Activated CD8-positive, alpha-beta memory T cell treated with anti-CD3 and anti-CD28 coated beads for 24 hours (primary cell): ENCODE data around the gene GDPD5.

ENCODE experiments used
- DNase-seq: peaks from one replicate; pipeline ENCODE4 v3.0.0-alpha.2; 2020

The GDPD5 gene

DNA sequence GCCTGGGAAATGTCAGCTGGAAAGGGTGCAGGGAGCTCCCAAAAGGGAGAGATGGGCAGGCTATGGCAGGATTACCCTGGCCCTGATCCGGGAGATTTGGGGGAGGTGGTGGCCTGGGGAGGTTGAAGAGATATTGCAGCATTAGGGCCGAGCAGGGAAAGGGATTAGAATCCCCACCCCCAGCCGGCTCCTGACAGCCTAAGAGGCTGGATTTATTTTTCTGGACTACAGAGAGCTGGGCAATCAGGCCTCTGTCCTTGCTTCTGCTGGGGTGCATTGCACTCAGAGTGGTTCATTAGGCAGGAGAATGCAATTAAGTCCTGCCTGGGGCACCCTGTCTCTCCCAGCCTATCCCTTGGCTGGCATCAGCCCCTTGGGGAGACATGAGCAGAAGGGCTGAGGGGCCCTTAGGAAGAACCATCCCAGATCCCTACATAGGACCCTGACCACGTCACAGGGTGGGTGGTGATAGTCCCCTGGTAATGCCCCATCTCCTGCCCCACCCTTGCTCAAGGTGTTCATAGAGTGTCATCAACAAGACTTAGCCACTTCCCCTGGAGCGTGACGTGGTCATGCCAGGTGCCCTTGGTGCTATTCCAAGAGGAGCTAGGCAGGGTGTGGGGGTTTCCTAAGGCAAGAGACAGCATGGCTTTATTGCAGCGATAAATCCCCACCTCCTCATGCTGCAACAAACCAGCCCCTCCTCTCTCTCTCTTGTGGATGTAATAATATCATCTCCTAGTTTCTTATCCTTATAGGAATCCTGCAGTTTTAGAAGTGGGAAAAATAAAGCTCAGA, 54.4 kb downstream of the GDPD5 start:
- no peak for DNase-seq

- DNase-seq, result no peak
These were observed 55.2 kb downstream of the GDPD5 start for GRCh38 chr11:75470476-75471080.

- DNase-seq, result no peak
These were observed 55.8 kb downstream of the GDPD5 start for GRCh38 chr11:75469785-75470405.

GRCh38 chr11:75468534-75469340, 57.0 kb downstream of the GDPD5 start:
- DNase-seq, result no peak

- DNase-seq, result no peak
These were observed 57.9 kb downstream of the GDPD5 start for GRCh38 chr11:75467881-75468280.

GRCh38 chr11:75467311-75467710, 58.4 kb downstream of the GDPD5 start:
- DNase-seq, result no peak

- DNase-seq, result no peak
These were observed 59.8 kb downstream of the GDPD5 start for GRCh38 chr11:75465701-75466531.

GRCh38 chr11:75463106-75463774, 62.5 kb downstream of the GDPD5 start:
- DNase-seq, result no peak

DNA sequence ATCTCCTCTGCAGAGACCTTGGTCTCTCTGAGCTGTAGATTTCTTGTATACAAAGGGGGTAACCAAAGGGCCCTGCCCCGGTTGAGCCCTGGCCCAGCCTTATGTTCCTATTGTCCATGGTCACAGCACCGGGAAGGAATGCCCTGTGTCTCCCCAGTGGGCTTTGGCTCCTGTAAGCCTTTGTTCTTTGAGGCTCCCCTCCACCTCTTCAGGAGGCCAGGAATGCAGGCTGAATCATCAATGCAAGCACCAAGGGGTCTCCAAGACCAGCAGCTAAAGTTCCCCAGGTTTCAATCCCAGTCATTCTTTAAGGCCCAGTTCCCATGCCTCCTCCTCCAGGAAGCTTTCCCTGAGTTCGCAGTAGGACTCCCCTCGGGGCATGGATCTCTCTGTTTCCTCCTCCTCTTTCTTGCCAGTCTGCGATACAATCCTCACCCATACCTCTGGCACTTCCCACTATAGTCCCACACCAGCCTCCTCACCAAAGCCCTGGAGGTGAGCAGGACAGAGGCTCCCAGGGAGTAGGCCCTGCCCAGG, 63.6 kb downstream of the GDPD5 start:
- DNase-seq, result no peak

DNA sequence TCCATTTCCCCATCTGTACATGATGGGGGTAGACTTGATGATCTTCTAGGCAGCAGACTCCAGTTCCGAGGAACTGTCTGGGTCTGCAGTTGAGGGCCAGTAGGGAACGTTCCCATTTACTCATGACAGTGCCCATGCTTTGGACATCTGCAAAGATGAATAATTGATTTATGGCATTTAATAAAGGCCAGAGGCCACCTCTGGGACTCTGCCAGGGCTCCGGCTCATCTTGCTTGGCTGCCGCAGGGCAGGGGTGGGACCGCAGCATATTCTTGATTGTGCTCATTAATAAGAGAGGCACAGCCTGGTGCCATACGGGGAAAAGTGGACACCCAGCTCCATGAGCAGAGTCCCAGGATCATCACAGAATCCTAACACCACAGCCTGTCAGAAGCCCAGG, 64.6 kb downstream of the GDPD5 start:
- DNase-seq, result no peak

DNA sequence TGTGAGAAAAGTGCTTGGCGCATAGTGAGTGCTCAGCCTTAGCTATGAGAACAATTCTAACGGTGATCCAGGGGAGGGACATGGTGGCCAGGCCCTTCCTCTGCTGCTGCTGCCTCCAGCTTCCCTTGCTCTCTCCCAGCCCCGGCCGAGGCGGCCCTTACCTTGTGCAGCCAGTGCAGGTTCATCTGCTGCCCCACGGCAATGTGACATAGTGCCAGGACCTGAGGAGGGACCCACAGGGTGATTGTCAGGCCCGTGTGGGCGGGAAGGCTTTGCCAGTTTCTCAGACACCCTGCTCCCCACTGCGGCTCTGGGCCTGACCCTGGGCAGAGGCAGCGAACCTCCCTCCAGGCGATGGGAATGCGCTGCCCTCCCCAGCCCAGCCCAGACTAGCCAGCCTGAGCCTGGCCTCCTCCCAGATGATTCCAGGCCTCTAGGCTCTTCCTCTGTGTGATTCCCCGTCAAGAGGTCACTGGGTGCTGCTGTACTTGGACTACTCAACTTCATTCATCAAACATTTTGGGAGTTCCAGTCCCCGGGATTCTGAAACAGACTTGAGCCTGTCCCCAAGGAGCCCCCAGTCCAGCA, 69.1 kb downstream of the GDPD5 start:
- no peak for DNase-seq

DNA sequence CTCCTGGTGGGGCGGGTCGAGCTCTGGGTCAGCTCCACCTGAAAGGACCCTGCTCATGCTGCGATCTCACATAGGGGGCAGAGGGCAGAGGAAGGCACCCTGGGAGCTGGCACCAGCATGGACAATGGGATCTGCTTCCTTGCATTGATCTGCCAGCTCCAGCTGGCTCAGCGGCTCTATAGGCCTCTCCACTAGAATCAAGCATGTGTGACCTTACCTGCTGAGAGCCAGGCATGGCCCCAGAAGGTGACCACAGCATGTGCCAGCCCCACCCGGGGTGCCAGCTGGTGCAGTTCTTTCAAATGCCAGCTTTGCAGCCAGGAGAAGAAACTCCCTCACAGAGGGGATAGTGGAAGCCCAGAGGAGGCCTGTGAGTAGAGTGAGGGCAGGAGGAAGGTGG, 70.8 kb downstream of the GDPD5 start:
- no peak for DNase-seq

DNA sequence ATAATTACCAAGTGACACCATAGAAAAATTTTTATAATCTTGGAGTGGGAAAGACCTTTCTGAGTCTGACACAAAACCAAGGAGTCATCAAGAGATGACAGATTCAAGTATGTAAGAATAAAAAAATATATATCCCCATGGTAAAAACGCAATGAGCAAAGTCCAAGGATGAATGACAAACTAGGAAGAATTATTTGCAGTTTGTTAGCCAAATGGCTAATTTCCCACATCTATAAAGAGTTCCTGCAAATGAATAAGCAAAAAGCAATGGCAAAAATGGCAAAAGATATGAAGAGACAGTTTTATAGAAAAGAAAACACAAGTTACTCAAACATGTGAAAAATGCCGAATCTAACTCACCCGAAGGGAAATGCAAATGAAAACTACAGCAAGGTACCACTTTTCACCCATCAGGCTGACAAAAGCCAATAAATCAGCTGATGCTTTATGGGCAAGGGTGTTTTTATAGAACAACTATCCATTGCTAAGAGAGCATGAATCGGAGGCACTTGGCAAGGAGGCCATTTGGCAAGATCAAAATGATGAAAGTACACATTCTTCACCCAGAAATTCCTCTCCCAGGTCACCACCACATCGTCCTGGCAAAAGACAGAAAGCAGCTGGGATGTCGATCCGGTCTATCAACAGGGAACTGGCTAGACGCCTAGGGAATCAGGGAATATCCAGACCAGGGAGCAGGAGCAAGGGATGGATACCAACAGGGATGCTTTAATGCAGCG, 71.7 kb downstream of the GDPD5 start:
- DNase-seq, result no peak

DNA sequence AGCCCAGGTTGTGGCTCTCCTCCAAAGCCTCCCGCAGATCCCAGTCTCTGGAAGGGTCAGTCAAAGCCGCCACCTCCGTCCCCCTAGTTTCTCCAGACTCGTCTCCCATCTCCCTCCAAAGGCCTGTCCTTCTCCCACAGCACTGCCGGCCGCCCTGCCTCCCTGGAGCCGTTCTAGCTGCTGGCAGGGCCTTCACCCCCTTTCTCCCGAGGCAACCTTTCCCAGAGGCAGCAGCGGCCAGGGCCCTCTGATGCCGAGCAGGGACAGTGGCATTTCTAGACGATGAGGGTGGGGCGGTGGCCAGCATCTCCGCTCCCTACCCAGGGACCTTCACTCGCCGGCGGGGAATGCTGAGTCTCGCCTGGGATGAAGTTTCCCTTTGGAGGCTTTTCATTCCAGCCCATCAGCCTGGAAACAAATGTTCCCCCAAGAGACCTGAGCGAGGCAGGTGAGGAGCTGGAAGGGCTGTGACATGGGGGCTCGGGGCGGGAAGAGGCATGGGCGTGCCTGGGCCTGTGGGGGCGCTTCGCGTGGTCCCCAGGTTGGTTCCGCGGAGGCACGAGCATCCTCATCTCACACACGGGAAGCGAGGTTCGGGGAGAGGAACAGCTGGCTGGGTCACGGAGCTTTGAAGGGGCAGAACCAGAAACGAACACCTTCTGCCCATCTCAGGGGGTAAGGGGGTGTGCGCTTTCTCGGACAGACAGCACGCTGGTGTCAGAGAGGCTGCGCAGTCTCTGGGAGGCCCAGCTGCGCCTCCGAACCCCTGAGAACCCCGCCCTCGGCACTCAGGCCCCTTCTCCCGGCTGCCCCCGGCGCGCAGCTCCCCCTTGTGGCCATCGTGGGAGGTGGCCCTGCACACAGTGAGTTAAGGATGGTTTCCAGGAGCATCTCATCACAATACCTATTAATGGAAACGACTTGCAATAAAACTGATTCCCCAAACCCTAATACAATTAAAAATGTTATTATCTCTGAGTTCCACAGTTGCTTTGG, 74.6 kb downstream of the GDPD5 start:
- peak; percentile 68 for DNase-seq

DNA sequence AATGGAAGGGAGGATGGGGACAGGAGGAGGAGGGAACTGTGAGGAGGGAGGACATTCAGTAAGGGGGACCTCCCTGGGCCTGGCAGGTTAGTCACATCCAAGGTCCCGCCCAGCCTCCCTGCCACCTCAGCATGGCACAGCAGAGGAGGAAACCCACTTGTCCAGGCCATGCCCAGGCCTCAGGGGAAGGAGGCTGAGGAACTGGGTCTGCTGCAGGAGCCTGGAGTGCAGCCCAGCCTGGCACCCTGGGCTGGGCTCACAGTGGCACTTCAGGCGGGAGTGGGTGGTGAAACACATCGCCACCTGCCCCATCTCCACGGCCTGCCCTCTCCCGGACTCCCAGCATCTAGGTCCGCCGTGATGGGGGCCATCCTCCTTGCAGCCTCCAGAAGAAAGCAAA, 75.5 kb downstream of the GDPD5 start:
- no peak for DNase-seq

DNA sequence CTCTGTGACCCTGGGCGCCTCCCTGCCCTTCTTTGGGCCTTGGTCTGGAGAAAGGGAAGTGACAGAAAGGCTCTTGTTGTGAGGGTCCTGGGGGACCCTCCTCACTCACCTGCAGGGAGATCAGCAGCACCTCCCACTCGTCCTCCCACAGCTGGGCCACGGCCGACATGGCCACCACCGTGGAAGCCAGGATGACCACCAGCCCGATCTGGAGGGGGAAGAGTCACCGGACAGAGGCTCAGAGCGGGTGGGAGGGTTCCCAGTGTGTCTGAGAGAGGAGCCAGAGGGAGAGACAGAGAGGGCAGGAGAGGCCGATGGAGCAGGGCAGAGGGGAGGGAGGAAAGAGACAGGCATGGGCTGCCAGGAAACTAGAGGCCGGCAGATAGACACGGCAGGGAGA, 76.0 kb downstream of the GDPD5 start:
- no peak for DNase-seq

- DNase-seq, result no peak
These were observed 76.5 kb downstream of the GDPD5 start for GRCh38 chr11:75449271-75449670.

GRCh38 chr11:75447415-75447814, 78.3 kb downstream of the GDPD5 start:
- DNase-seq, result no peak

DNA sequence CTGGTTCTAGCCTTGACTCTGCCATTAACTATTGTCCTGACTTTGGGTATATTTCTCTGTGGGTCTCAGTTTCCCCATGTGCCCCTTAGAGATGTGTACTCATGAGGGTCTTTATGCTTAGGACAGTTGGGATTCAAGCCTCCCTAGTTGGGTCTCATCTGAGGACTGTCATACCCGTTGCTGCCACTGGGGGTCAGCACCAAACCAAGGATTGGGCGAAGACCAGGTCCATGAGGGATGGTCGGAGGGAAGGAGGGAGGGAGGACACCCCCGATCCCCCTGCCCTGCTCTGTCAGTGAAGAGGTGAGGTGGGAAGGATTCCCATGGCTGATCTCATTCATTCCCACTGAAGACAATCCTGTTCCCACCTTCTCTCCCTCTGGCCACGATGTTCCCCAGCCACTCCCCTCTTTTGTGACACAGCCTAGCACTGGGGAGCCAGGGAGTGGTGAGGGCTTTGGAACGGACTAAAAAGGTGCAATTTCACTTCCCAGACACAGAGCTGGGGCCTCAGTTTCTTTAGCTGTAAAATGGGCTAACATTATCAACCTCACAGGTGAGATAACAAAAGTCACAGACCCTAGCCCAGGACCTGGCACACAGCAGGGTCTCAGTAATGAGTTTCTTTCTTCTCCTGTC, 80.3 kb downstream of the GDPD5 start:
- peak; percentile 92 for DNase-seq
